ENCODE results near the gene ID3. TPM values are rescaled to one million over a fixed set of nuclear protein-coding genes. Genes with fewer than 3 reads are reported as not detected.

Gene ID3, protein sequence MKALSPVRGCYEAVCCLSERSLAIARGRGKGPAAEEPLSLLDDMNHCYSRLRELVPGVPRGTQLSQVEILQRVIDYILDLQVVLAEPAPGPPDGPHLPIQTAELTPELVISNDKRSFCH
- total RNA-seq = 20.1 and 35.7 TPM in 2 replicates

DNA sequence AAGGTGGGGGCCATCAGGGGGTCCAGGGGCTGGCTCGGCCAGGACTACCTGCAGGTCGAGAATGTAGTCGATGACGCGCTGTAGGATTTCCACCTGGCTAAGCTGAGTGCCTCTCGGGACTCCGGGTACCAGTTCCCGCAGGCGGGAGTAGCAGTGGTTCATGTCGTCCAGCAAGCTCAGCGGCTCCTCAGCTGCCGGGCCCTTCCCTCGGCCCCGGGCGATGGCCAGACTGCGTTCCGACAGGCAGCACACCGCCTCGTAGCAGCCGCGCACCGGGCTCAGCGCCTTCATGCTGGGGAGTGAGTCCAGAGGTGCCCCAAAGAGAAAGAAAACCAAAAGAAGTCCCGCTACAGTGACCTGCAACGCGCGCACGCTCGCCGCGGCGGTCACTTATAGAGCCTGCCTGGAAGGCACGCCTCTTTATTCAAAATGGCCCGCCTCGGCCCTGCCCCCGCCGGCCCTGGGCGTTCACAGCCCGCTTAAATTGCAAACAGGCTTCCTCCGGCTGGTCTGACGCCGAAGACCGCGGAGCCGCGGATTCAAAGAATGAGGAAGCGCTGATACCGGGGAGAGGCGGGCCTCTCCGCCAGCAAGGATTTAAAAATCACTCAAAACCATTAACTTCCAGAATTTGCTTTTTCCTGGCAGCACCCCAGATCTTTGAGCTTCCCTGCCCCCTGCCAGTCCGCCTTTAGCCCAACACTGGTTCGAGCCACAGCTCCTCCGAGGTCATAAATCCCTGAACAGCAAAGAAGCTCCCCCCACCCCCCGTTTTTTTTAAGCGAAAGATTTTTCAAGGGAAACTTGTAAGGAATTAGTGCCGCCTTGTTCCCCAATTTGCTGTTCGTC is at the start of gene ID3:
TSS of gene ID3 (minus strand) at position 366 of the 849 bp plus-strand sequence. CDS start at position 291, 75 bp downstream.

DNA sequence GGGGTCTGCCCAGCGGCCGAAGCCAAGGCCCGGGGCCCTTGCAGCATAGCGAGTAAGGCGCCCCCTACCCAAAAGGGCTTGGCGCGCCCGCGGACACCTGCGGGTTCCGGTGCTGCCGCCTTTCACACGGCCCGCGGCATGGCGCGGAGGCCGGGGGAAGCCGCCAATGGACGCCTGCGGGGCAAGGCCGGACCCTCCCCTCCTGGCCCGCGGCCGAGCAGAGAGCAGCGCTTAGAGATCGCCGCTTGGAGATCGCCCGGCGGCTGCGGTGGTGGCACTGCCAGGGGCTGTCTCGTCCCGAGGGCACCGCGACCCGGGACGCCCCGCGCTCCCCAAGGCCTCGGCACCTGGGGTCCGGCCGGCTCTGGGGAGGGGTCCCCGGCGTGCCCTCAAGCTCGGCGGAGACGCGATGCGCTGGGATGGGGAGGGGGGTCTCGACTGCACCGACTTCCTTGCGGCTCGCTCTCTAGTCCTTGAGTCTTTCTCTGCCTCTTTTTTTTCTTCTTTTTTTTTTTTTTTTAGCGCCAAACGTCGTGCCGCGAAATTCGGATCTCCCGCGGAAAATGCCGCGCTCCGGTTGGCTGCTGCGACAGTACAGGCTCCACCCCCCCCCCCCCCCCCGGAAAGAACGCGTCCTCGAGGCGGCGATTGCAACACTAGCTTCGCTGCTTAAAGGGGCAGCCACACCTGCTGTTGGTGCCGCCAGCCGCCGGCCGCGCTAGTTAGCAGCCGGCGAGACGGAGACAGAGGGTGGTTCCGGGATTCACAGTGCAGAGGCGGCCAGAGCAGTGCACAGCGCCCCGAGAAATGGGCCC is 28.3 kb downstream of the ID3 start, which contains the start of gene E2F2:
TSS of gene E2F2 (minus strand) at position 487 of the 815 bp plus-strand sequence. CDS start at position 47, 440 bp downstream.

Other genes starting within 250 kb of the ID3 start
- 50.4 and 91.4 TPM in 2 replicates for gene HNRNPR, start 215.2 kb downstream of the ID3 start, total RNA-seq
- 9.0 and 11.6 TPM in 2 replicates for gene ZNF436, start 189.7 kb downstream of the ID3 start, total RNA-seq
- 1.8 and 5.5 TPM in 2 replicates for gene TCEA3, start 134.8 kb downstream of the ID3 start, total RNA-seq
- 12.2 and 20.3 TPM in 2 replicates for gene ASAP3, start 75.3 kb downstream of the ID3 start, total RNA-seq
- 0.08 and 0.23 TPM in 2 replicates for gene E2F2, start 28.3 kb downstream of the ID3 start, total RNA-seq
- gene RPL11, start 132.3 kb upstream of the ID3 start, total RNA-seq = 1,241 and 1,359 TPM in 2 replicates
- gene ELOA, start 184.0 kb upstream of the ID3 start, total RNA-seq = 21.8 and 38.6 TPM in 2 replicates
- 48.2 and 50.1 TPM in 2 replicates for gene PITHD1, start 218.9 kb upstream of the ID3 start, total RNA-seq
- 112 and 128 TPM in 2 replicates for gene LYPLA2, start 231.6 kb upstream of the ID3 start, total RNA-seq
- 150 and 155 TPM in 2 replicates for gene GALE, start 241.3 kb upstream of the ID3 start, total RNA-seq

Data from hair follicular keratinocyte (primary cell).